Measurements from ENCODE around the gene HSFX3.
"Not testable (repeated sequence)": the region's sequence is repeated elsewhere in the genome, so short reads cannot be mapped to it uniquely, and the experiment has no call there.

The HSFX3 gene, protein sequence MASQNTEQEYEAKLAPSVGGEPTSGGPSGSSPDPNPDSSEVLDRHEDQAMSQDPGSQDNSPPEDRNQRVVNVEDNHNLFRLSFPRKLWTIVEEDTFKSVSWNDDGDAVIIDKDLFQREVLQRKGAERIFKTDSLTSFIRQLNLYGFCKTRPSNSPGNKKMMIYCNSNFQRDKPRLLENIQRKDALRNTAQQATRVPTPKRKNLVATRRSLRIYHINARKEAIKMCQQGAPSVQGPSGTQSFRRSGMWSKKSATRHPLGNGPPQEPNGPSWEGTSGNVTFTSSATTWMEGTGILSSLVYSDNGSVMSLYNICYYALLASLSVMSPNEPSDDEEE

DNA sequence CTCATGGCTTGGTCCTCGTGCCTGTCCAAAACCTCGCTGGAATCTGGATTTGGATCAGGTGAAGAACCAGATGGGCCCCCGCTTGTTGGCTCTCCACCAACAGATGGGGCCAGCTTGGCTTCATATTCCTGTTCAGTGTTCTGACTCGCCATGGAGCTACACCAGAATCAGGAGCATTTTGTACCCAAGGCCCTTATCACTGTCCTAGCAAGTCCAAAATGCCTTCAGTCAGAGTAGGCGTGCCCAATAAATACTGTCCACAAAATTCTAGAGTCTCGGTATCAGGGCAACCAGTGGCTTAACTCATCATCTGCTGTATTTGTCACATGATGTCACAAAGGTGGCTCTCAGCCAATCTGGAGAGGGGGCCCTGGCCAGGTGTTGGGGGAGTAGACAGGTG, at the start of gene HSFX3:
TSS of gene HSFX3 (minus strand) at position 224 of the 400 bp plus-strand sequence. CDS start at position 152, 72 bp downstream.
- H3K9me3 ChIP-seq (ENCODE audit: control insufficient read depth, low read length); H3K4me3 ChIP-seq (ENCODE audit: low read length); H3K36me3 ChIP-seq (ENCODE audit: control insufficient read depth, insufficient read depth, low read length); H3K4me1 ChIP-seq (ENCODE audit: control insufficient read depth, insufficient read depth, low read length); H3K27me3 ChIP-seq (ENCODE audit: control insufficient read depth, insufficient read depth, low read length); H3K9ac ChIP-seq (ENCODE audit: low read length): not testable (repeated sequence)

DNA sequence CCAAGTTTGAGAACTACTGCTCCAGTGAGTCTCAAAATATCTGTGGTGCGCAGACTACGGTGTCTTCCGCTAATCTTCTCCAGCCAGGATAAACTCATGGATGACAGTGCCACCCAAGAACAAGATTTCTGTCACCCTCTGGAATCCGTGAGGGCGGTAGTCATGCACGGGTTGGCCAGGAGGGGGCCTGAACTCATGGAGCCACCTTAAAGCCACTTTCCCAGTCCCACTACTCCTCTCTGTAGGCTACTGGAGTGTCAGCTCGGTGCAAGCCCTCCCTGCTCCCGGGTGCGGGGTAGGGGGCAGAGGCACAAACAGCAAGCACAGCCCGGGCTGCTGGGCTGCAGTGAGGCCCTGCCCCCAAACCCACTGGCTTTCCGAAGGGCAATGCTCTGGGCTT, 48.9 kb upstream of the HSFX3 start:
- H3K9ac ChIP-seq (ENCODE audit: low read length); H3K36me3 ChIP-seq (ENCODE audit: control insufficient read depth, insufficient read depth, low read length); H3K27me3 ChIP-seq (ENCODE audit: control insufficient read depth, insufficient read depth, low read length); H3K4me3 ChIP-seq (ENCODE audit: low read length); H3K9me3 ChIP-seq (ENCODE audit: control insufficient read depth, low read length); H3K4me1 ChIP-seq (ENCODE audit: control insufficient read depth, insufficient read depth, low read length): not testable (repeated sequence)

DNA sequence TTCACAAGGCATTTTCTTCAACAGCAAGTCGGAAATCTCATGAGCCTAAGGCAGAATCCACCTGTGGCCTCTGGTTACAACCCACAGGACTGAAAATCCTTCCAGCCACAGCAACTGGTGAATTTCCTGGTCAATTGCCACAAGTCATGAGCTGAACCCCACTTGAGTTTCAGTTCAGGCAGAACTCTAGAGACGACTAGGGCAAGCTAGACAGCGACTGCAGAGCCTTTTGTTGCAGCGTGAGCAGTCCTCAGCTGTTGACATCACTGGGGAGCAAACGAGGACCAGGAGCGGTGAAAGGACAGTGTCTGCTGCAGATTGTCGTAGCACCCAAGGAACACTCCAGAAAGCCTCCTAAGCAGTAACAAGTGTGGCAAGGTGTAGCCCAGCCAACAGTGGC, 46.2 kb upstream of the HSFX3 start:
- not testable (repeated sequence) for H3K4me1 ChIP-seq (ENCODE audit: control insufficient read depth, insufficient read depth, low read length); H3K9me3 ChIP-seq (ENCODE audit: control insufficient read depth, low read length); H3K4me3 ChIP-seq (ENCODE audit: low read length); H3K36me3 ChIP-seq (ENCODE audit: control insufficient read depth, insufficient read depth, low read length); H3K27me3 ChIP-seq (ENCODE audit: control insufficient read depth, insufficient read depth, low read length); H3K9ac ChIP-seq (ENCODE audit: low read length)

DNA sequence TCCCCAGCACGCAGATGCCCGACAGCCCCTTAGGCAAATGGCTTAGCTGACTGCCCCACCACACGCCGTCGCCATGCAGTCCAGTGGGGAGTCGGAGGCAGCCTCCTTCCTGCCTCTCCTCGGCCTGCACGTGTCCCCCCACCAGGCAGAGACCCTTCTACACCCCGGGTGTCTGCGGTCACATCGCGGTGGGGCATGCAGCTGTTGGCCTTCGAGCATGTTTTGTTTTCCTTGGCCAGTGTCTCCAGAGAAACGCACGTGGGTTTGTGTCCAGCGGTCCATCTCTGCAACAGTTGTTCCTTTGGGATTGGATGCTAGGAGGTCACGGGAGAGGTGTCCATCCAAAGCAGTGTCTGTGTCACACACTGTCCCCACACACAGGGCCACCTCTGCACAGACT, 45.5 kb upstream of the HSFX3 start, which contains the start of gene HSFX2:
TSS of gene HSFX2 (minus strand) at position 101 of the 400 bp plus-strand sequence. CDS start 614 bp downstream, outside the sequence.
- H3K36me3 ChIP-seq (ENCODE audit: control insufficient read depth, insufficient read depth, low read length), result not testable (repeated sequence)

DNA sequence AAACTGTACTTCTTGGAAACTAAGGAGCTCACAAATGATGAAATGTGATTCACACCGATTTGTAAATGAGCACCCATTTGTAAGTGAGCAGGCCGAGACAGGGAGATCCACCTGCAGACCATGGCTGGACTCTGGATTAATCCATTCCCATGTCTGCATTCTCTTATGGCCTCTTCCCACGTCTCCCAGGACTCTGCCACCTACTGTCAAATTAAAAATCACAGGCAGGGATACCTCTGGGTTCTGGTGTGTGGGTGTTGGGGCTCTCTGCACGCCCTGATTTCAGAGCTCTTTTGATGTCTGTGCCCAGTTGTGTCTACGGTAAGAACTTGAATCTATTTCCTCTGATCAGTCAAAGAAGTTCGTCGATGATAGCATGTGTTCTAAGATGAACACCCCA, 41.3 kb upstream of the HSFX3 start:
- not testable (repeated sequence) for H3K27me3 ChIP-seq (ENCODE audit: control insufficient read depth, insufficient read depth, low read length); H3K36me3 ChIP-seq (ENCODE audit: control insufficient read depth, insufficient read depth, low read length); H3K4me3 ChIP-seq (ENCODE audit: low read length); H3K9me3 ChIP-seq (ENCODE audit: control insufficient read depth, low read length); H3K9ac ChIP-seq (ENCODE audit: low read length); H3K4me1 ChIP-seq (ENCODE audit: control insufficient read depth, insufficient read depth, low read length)

More for the DNA sequence above, 45.5 kb upstream of the HSFX3 start, which contains the start of gene HSFX2:
- H3K27me3 ChIP-seq (ENCODE audit: control insufficient read depth, insufficient read depth, low read length); H3K4me3 ChIP-seq (ENCODE audit: low read length); H3K9me3 ChIP-seq (ENCODE audit: control insufficient read depth, low read length); H3K9ac ChIP-seq (ENCODE audit: low read length); H3K4me1 ChIP-seq (ENCODE audit: control insufficient read depth, insufficient read depth, low read length): not testable (repeated sequence)

DNA sequence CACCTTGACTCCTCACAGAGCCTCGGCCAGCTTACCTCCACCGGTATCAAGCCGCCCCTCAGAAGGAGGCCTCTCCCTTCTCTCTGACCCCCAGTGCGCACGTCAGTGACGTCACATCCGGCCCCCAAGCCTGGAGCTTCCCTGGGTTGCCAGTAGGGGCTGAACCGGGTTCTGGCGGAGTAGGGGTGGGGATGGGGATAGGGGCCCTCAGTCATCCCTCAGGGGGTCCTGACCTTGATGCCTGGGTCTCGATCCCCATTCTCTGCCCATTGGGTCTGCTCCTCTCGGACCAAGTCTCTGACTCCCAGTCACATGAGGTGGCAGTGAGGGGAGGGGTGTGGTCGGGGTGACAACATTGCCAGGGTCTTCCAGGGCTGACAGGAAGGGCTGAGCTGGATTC, 37.6 kb upstream of the HSFX3 start, which contains the start of gene MAGEA9B:
TSS of gene MAGEA9B (minus strand) at position 101 of the 400 bp plus-strand sequence. CDS start 4,280 bp downstream, outside the sequence.
- not testable (repeated sequence) for H3K9ac ChIP-seq (ENCODE audit: low read length); H3K27me3 ChIP-seq (ENCODE audit: control insufficient read depth, insufficient read depth, low read length); H3K4me1 ChIP-seq (ENCODE audit: control insufficient read depth, insufficient read depth, low read length); H3K4me3 ChIP-seq (ENCODE audit: low read length); H3K9me3 ChIP-seq (ENCODE audit: control insufficient read depth, low read length); H3K36me3 ChIP-seq (ENCODE audit: control insufficient read depth, insufficient read depth, low read length)

DNA sequence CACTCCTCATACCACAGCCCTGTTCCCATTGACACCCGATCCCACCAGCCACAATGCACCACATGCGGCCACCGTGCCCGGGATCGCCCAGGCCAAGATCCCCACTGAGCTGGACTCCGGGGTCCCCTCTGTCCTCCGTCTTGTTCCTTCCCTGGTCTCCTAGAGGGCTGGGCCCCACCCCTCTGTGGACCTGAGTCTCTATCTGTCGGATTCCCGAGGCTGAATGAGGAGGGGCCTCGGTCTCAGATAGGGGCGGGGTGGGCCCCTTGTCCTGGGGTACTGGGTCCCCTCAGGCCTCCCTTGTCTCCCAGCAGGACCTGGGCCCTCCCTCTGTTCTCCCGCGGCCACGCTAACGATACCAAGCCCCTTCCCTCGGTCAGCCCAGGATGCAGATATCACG, 35.9 kb upstream of the HSFX3 start:
- H3K36me3 ChIP-seq (ENCODE audit: control insufficient read depth, insufficient read depth, low read length); H3K4me3 ChIP-seq (ENCODE audit: low read length); H3K27me3 ChIP-seq (ENCODE audit: control insufficient read depth, insufficient read depth, low read length); H3K9me3 ChIP-seq (ENCODE audit: control insufficient read depth, low read length); H3K4me1 ChIP-seq (ENCODE audit: control insufficient read depth, insufficient read depth, low read length); H3K9ac ChIP-seq (ENCODE audit: low read length): not testable (repeated sequence)

DNA sequence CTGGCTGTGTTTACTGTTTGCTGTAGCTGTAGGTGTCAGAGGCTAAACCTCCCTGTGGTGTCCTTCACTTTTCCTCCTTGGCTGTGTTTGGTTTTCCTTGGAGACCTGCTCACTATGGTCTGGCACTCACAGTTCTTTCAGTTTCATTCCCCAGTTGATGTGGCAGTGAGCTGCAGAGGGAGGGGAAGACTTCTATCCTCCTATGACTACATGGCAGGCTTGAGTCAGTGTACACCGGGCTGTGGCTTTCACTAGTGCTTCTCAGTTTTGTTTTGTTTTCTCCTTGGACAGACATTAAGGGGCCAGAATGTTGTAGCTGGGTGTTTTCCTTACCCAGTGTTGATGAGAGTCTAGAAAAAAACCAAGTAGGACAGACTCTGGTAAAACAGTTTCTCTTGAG, 23.7 kb upstream of the HSFX3 start:
- H3K27me3 ChIP-seq (ENCODE audit: control insufficient read depth, insufficient read depth, low read length); H3K9me3 ChIP-seq (ENCODE audit: control insufficient read depth, low read length); H3K4me1 ChIP-seq (ENCODE audit: control insufficient read depth, insufficient read depth, low read length); H3K36me3 ChIP-seq (ENCODE audit: control insufficient read depth, insufficient read depth, low read length); H3K4me3 ChIP-seq (ENCODE audit: low read length); H3K9ac ChIP-seq (ENCODE audit: low read length): not testable (repeated sequence)

DNA sequence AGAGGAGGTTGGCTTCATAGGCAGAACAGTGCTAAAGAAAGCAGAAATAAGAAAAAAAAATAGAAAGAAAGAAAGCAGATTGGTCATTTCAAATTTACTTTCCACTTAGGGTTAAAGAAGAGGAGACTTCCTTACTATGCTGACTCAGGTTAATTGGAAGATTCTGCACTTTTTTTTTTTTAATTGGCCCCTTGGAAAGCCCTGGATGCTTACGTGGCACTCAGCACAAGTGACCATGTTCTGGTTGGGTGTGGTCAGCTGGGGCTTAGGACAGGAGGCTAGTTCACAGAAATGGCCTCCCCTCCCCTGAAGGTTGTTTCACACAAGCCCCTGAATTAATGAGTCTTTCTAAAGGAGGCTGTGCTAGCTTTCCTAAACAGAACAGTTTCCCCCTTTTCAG, 23.0 kb upstream of the HSFX3 start:
- Histone ChIP-seq H3K36me3 (ENCODE audit: control insufficient read depth, insufficient read depth, low read length) (no peaks in the 10 kb centered on the region), H3K9me3 (ENCODE audit: control insufficient read depth, low read length) (no peaks in the 10 kb centered on the region), H3K27me3 (ENCODE audit: control insufficient read depth, insufficient read depth, low read length) (no peaks in the 10 kb centered on the region), H3K4me3 (ENCODE audit: low read length) (no peak overlapping the region), H3K4me1 (ENCODE audit: control insufficient read depth, insufficient read depth, low read length) (peaks cover 6% of the 10 kb centered on the region), H3K9ac (ENCODE audit: low read length) (no peak overlapping the region)

DNA sequence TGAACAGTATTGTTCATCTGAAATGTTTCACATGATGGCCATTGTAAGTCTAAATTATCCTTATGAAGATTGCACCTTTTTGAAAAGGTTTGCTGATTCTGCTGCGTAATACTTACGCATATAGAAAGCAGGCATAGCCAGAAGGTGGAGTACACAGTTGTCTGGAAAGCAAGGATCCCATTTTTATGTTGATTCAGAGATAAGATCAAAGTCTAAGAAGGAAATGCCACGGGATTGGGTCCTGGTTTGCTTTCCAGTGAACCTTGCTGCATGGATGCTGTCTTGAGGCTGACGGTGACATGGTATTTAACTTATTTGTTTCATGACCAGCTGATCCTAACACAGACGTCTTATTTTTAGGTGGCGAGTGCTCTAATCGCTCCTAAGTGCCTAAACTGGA, 22.0 kb upstream of the HSFX3 start:
- Histone ChIP-seq H3K9me3 (ENCODE audit: control insufficient read depth, low read length) (no peaks in the 10 kb centered on the region), H3K9ac (ENCODE audit: low read length) (no peak overlapping the region), H3K4me1 (ENCODE audit: control insufficient read depth, insufficient read depth, low read length) (peaks cover 8% of the 10 kb centered on the region), H3K36me3 (ENCODE audit: control insufficient read depth, insufficient read depth, low read length) (no peaks in the 10 kb centered on the region), H3K27me3 (ENCODE audit: control insufficient read depth, insufficient read depth, low read length) (no peaks in the 10 kb centered on the region), H3K4me3 (ENCODE audit: low read length) (no peak overlapping the region)

DNA sequence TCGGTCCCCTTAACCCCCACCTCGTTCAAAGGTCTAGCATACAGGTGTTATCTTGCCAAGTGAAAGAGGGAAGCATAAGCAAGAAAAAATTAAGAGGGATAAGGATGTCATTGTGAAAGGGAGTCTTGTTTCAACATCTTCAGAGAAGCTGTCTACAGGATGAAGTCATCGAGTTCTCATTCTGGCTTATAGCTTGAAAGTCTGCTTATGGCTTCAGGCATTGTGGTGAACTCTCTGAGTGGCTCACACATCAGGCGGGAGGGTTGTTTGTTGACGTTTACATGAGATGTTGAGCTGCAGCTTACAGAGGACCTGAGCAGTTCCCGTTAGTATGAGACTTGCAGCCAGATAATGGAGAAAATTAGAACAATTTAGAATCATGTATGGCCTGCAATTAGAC, 20.9 kb upstream of the HSFX3 start:
- Histone ChIP-seq H3K27me3 (ENCODE audit: control insufficient read depth, insufficient read depth, low read length) (no peaks in the 10 kb centered on the region), H3K4me3 (ENCODE audit: low read length) (no peak overlapping the region), H3K36me3 (ENCODE audit: control insufficient read depth, insufficient read depth, low read length) (no peaks in the 10 kb centered on the region), H3K4me1 (ENCODE audit: control insufficient read depth, insufficient read depth, low read length) (peaks cover 8% of the 10 kb centered on the region), H3K9ac (ENCODE audit: low read length) (no peak overlapping the region), H3K9me3 (ENCODE audit: control insufficient read depth, low read length) (no peaks in the 10 kb centered on the region)

DNA sequence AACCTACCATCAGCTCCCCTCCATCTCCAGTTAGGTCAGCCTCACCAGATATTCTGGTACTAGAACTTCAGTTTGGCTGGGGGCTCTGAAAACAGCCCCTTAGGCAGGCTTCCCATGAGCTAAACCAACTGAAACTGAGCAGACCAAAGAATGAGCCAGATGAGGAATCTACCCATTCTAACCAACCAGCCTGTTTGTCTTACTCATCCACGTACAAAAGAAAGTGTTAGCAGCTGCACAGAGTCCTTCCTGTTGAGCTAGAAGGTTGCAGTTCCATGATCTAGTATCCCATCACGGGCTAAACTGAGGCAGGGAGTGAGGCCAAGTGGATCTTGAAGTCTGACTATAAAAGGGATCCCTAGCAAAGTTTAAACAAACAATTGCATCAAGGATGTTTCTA, 20.0 kb upstream of the HSFX3 start:
- Histone ChIP-seq H3K4me1 (ENCODE audit: control insufficient read depth, insufficient read depth, low read length) (peaks cover 8% of the 10 kb centered on the region), H3K9me3 (ENCODE audit: control insufficient read depth, low read length) (no peaks in the 10 kb centered on the region), H3K27me3 (ENCODE audit: control insufficient read depth, insufficient read depth, low read length) (no peaks in the 10 kb centered on the region), H3K36me3 (ENCODE audit: control insufficient read depth, insufficient read depth, low read length) (no peaks in the 10 kb centered on the region), H3K4me3 (ENCODE audit: low read length) (no peak overlapping the region), H3K9ac (ENCODE audit: low read length) (no peak overlapping the region)
